Posterior cingulate gyrus (tissue), 11 donors: ENCODE data around the gene DOCK4.

Experiments
- DNase-seq, 10 donors: peaks; one replicate each; pipeline versions ENCODE4 v3.0.0 to v3.0.0-alpha.2; 2020 to 2021; ENCODE audit warnings: mixed read lengths in 3 of 10
- intact Hi-C: fragments of 100-400 bp; cut with DNase I; formaldehyde crosslinking; loops from one replicate; pipeline ENCODE4 v1.15.1; 2023

DOCK4 gene

GRCh38 chr7:112067200-112067599 lies 139.0 kb downstream of the DOCK4 start:
- intact Hi-C loops, result no loop called here
- no peak for DNase-seq

GRCh38 chr7:112065758-112066157 lies 140.4 kb downstream of the DOCK4 start:
- intact Hi-C loops, result no loop called here
- DNase-seq, result no peak

- DNase-seq, result no peak
- intact Hi-C loops, result no loop called here
These were observed 141.4 kb downstream of the DOCK4 start for GRCh38 chr7:112064627-112065385.

- DNase-seq, result peak in 3 of 10 donors; percentile 22 to 71 (median 62)
- intact Hi-C loops, result no loop called here
These were observed 142.2 kb downstream of the DOCK4 start for GRCh38 chr7:112063974-112064373.

GRCh38 chr7:112061051-112061450 lies 145.1 kb downstream of the DOCK4 start:
- intact Hi-C loops, result no loop called here
- no peak for DNase-seq

- intact Hi-C loops, result no loop called here
These were observed 145.6 kb downstream of the DOCK4 start for GRCh38 chr7:112060625-112061024.

GRCh38 chr7:112059675-112060074 lies 146.5 kb downstream of the DOCK4 start:
- intact Hi-C loops, result no loop called here
- no peak for DNase-seq

More at GRCh38 chr7:112060625-112061024, 145.6 kb downstream of the DOCK4 start:
- DNase-seq, result no peak

- DNase-seq, result no peak
- intact Hi-C loops, result no loop called here
These were observed 147.5 kb downstream of the DOCK4 start for GRCh38 chr7:112058686-112059085.

- DNase-seq, result no peak
- intact Hi-C loops, result no loop called here
These were observed 149.8 kb downstream of the DOCK4 start for GRCh38 chr7:112056409-112056808.

- intact Hi-C loops, result no loop called here
- no peak for DNase-seq
These were observed 152.5 kb downstream of the DOCK4 start for GRCh38 chr7:112053737-112054069.

- no peak for DNase-seq
- intact Hi-C loops, result no loop called here
These were observed 153.0 kb downstream of the DOCK4 start for GRCh38 chr7:112052993-112053736.

- no peak for DNase-seq
- intact Hi-C loops, result no loop called here
These were observed 153.7 kb downstream of the DOCK4 start for GRCh38 chr7:112052498-112052897.

- intact Hi-C loops, result no loop called here
- DNase-seq, result no peak
These were observed 155.8 kb downstream of the DOCK4 start for GRCh38 chr7:112050250-112050881.

- no peak for DNase-seq
- intact Hi-C loops, result no loop called here
These were observed 156.5 kb downstream of the DOCK4 start for GRCh38 chr7:112049555-112050249.

- DNase-seq, result no peak
- intact Hi-C loops, result no loop called here
These were observed 158.8 kb downstream of the DOCK4 start for GRCh38 chr7:112047421-112047820.

- intact Hi-C loops, result no loop called here
- DNase-seq, result no peak
These were observed 161.0 kb downstream of the DOCK4 start for GRCh38 chr7:112045222-112045621.

- DNase-seq, result no peak
- intact Hi-C loops, result no loop called here
These were observed 163.6 kb downstream of the DOCK4 start for GRCh38 chr7:112042631-112043030.

- intact Hi-C loops, result no loop called here
- DNase-seq, result no peak
These were observed 167.8 kb downstream of the DOCK4 start for GRCh38 chr7:112038353-112038752.

GRCh38 chr7:112036071-112036470 lies 170.1 kb downstream of the DOCK4 start:
- no peak for DNase-seq
- intact Hi-C loops, result no loop called here

GRCh38 chr7:112031689-112032088 lies 174.5 kb downstream of the DOCK4 start:
- no peak for DNase-seq
- intact Hi-C loops, result no loop called here

GRCh38 chr7:112025556-112025955 lies 180.6 kb downstream of the DOCK4 start:
- DNase-seq, result no peak
- intact Hi-C loops, result no loop called here
